Lower leg skin (tissue), 4 donors: ENCODE results near the gene ZC3HAV1L. TPM values are rescaled to one million over a fixed set of nuclear protein-coding genes. Genes with fewer than 3 reads are reported as not detected.
A peak's percentile ranks its signal among the peaks of the same experiment; 100 is the strongest.
"Not testable (repeated sequence)": the region's sequence is repeated elsewhere in the genome, so short reads cannot be mapped to it uniquely, and the experiment has no call there.

Experiments used
- DNase-seq, 2 donors: peaks; one replicate each; pipeline ENCODE4 v3.0.0-alpha.2; 2019; ENCODE audit warnings: low spot score in 2 of 2
- H3K4me3 ChIP-seq: fragments of 200-600 bp; sonication (generic); 2 replicates; pipeline ENCODE4 v1.5.1; 2017; ENCODE audit warnings: mild to moderate bottlenecking, low read depth; ENCODE audit not compliant: poor library complexity, severe bottlenecking
- CTCF ChIP-seq, 3 donors: fragments of 450-650 bp; IDR thresholded peaks; one replicate each; pipeline ENCODE4 v1.5.1; 2016; ENCODE audit warnings: antibody characterized with exemption in 3 of 3, mild to moderate bottlenecking in 3 of 3, moderate library complexity in 2 of 3
- POLR2A ChIP-seq, 2 donors: fragments of 450-650 bp; IDR thresholded peaks; one replicate each; pipeline ENCODE4 v1.6.1; 2016 to 2017; ENCODE audit warnings: antibody characterized with exemption in 2 of 2, mild to moderate bottlenecking in 1 of 2, moderate library complexity in 1 of 2
- WGBS, 2 donors: methylation state at CpG; one replicate each; pipeline ENCODE4 v1.1.5; 2018; 5-methylcytosine and 5-hydroxymethylcytosine counted together
- intact Hi-C: fragments of 100-400 bp; cut with DNase I; formaldehyde crosslinking; loops from one replicate; pipeline ENCODE4 v1.15.0; 2023; ENCODE audit warnings: low total_unique reads
- total RNA-seq, 4 donors: library from RNA; depleted of rRNA; stranded (reverse); fragments of >200 nt; gene quantifications; one replicate each; pipeline ENCODE4 v1.1.0, GENCODE V29; 2016

ZC3HAV1L gene
- total RNA-seq, 4 donors from 2014 or later = 16.2 to 47.4 (median 30.6) TPM

- H3K4me3 ChIP-seq = no peak overlapping the region
- WGBS, 2 donors = 44 to 79% methylated on average over 1 of the region's 1 CpG
- DNase-seq = no peak
- TF ChIP-seq CTCF (IDR thresholded peaks at IDR 0.05) (no peak), POLR2A (IDR thresholded peaks at IDR 0.05) (no peak)
- intact Hi-C loops = loop anchor here (5.0 kb wide), 1 partner anchor 62 kb away; no protein-coding TSS in a partner anchor
Measured at GRCh38 chr7:139078911-139079310, 43.1 kb upstream of the ZC3HAV1L start.

- intact Hi-C loops = loop anchor here (5.0 kb wide), 1 partner anchor 61 kb away; no protein-coding TSS in a partner anchor
- WGBS, 2 donors = 97 to 100% methylated on average over 1 of the region's 1 CpG
- no peak for TF ChIP-seq POLR2A (IDR thresholded peaks at IDR 0.05)
- no peak for TF ChIP-seq CTCF (IDR thresholded peaks at IDR 0.05)
- no peak for DNase-seq
- H3K4me3 ChIP-seq = no peak overlapping the region
Measured at GRCh38 chr7:139078399-139078798, 42.6 kb upstream of the ZC3HAV1L start.

- 91 to 94% methylated on average over 5 of the region's 5 CpGs for WGBS, 2 donors
- intact Hi-C loops = loop anchor here (5.0 kb wide), 1 partner anchor 60 kb away; no protein-coding TSS in a partner anchor
- not testable (repeated sequence) for DNase-seq, H3K4me3 ChIP-seq
Measured at GRCh38 chr7:139077706-139078105, 41.9 kb upstream of the ZC3HAV1L start.

GRCh38 chr7:139075871-139076686 is 40.2 kb upstream of the ZC3HAV1L start:
- intact Hi-C loops = loop anchor here (5.0 kb wide), 1 partner anchor 59 kb away; no protein-coding TSS in a partner anchor
- no peak overlapping the region for H3K4me3 ChIP-seq
- TF ChIP-seq CTCF (IDR thresholded peaks at IDR 0.05) (no peak), POLR2A (IDR thresholded peaks at IDR 0.05) (no peak)
- WGBS, 2 donors = 89 to 91% methylated on average over 11 of the region's 11 CpGs
- no peak for DNase-seq

- no peak overlapping the region for H3K4me3 ChIP-seq
- WGBS, 2 donors = 38 to 41% methylated on average over 9 of the region's 9 CpGs
- intact Hi-C loops = loop anchor here (5.0 kb wide), 1 partner anchor 58 kb away; no protein-coding TSS in a partner anchor
- TF ChIP-seq CTCF (IDR thresholded peaks at IDR 0.05) (peak in 1 of 3 donors; percentile 31), POLR2A (IDR thresholded peaks at IDR 0.05) (no peak)
- peak; percentile 77 to 88 for DNase-seq
Measured at GRCh38 chr7:139075031-139075652, 39.3 kb upstream of the ZC3HAV1L start.

- no peak overlapping the region for H3K4me3 ChIP-seq
- TF ChIP-seq POLR2A (IDR thresholded peaks at IDR 0.05) (no peak), CTCF (IDR thresholded peaks at IDR 0.05) (no peak)
- DNase-seq = no peak
- intact Hi-C loops = no loop called here
- 84 to 94% methylated on average over 8 of the region's 8 CpGs for WGBS, 2 donors
Measured at GRCh38 chr7:139072796-139073195, 37.0 kb upstream of the ZC3HAV1L start.
